ENCODE results near the gene SLC25A51.
A peak's percentile ranks its signal among the peaks of the same experiment; 100 is the strongest.
"Not testable (repeated sequence)": the region's sequence is repeated elsewhere in the genome, so short reads cannot be mapped to it uniquely, and the experiment has no call there.

The SLC25A51 gene

GRCh38 chr9:37919246-37919955 is 15.5 kb upstream of the SLC25A51 start:
- no peak for DNase-seq (ENCODE audit: low spot score)

- DNase-seq (ENCODE audit: low spot score) = no peak
Measured at GRCh38 chr9:37918665-37919170, 14.8 kb upstream of the SLC25A51 start.

GRCh38 chr9:37917801-37918664 is 14.1 kb upstream of the SLC25A51 start:
- no peak for DNase-seq (ENCODE audit: low spot score)

GRCh38 chr9:37917313-37917731 is 13.4 kb upstream of the SLC25A51 start:
- no peak for DNase-seq (ENCODE audit: low spot score)

GRCh38 chr9:37916471-37917312 is 12.8 kb upstream of the SLC25A51 start:
- no peak for DNase-seq (ENCODE audit: low spot score)

- no peak for DNase-seq (ENCODE audit: low spot score)
Measured at GRCh38 chr9:37915911-37916470, 12.1 kb upstream of the SLC25A51 start.

- DNase-seq (ENCODE audit: low spot score) = no peak
Measured at GRCh38 chr9:37914701-37915358, 10.9 kb upstream of the SLC25A51 start.

GRCh38 chr9:37914154-37914551 is 10.2 kb upstream of the SLC25A51 start:
- no peak for DNase-seq (ENCODE audit: low spot score)

GRCh38 chr9:37913480-37914153 is 9.7 kb upstream of the SLC25A51 start:
- DNase-seq (ENCODE audit: low spot score) = peak; percentile 89

- DNase-seq (ENCODE audit: low spot score) = no peak
Measured at GRCh38 chr9:37911271-37911681, 7.3 kb upstream of the SLC25A51 start.

GRCh38 chr9:37910271-37910670 is 6.3 kb upstream of the SLC25A51 start:
- no peak for DNase-seq (ENCODE audit: low spot score)

- not testable (repeated sequence) for DNase-seq (ENCODE audit: low spot score)
Measured at GRCh38 chr9:37909836-37910235, 5.9 kb upstream of the SLC25A51 start.

GRCh38 chr9:37909326-37909725 is 5.4 kb upstream of the SLC25A51 start:
- no peak for DNase-seq (ENCODE audit: low spot score)

GRCh38 chr9:37908698-37909186 is 4.8 kb upstream of the SLC25A51 start:
- DNase-seq (ENCODE audit: low spot score) = no peak

GRCh38 chr9:37908283-37908682 is 4.4 kb upstream of the SLC25A51 start:
- DNase-seq (ENCODE audit: low spot score) = no peak

GRCh38 chr9:37906312-37907239 is 2.6 kb upstream of the SLC25A51 start:
- DNase-seq (ENCODE audit: low spot score) = no peak

- DNase-seq (ENCODE audit: low spot score) = no peak
Measured at GRCh38 chr9:37905776-37906175, 1.8 kb upstream of the SLC25A51 start.

GRCh38 chr9:37905131-37905505 is 1.2 kb upstream of the SLC25A51 start:
- DNase-seq (ENCODE audit: low spot score) = peak; percentile 30

GRCh38 chr9:37904445-37905130 is 661 bp upstream of the SLC25A51 start:
- no peak for DNase-seq (ENCODE audit: low spot score)
